ENCODE results near the gene PRXL2C.

DNA sequence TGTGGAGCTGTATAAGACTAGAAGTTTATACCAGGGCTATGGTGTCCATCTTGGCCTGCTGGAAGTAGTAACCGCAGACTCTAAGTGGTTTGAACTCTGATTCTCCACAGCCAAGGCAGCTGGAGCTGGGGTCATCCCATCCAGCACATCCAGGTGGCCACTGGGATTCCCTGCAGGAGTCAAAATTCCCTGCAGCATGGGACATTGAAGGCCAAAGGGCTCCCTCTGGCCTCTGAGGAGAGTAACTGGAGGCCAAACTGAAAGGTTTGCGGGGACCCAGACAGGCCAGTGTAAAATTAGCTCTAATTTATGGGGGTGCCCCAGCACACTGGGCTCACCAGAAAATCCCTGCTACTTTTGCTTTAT, 12.2 kb upstream of the PRXL2C start:
- TF ChIP-seq, protein P1, sequence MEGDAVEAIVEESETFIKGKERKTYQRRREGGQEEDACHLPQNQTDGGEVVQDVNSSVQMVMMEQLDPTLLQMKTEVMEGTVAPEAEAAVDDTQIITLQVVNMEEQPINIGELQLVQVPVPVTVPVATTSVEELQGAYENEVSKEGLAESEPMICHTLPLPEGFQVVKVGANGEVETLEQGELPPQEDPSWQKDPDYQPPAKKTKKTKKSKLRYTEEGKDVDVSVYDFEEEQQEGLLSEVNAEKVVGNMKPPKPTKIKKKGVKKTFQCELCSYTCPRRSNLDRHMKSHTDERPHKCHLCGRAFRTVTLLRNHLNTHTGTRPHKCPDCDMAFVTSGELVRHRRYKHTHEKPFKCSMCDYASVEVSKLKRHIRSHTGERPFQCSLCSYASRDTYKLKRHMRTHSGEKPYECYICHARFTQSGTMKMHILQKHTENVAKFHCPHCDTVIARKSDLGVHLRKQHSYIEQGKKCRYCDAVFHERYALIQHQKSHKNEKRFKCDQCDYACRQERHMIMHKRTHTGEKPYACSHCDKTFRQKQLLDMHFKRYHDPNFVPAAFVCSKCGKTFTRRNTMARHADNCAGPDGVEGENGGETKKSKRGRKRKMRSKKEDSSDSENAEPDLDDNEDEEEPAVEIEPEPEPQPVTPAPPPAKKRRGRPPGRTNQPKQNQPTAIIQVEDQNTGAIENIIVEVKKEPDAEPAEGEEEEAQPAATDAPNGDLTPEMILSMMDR (IDR thresholded peaks at IDR 0.05; ENCODE audit: poor library complexity, severe bottlenecking) = no peak
- TF ChIP-seq EZH2 (IDR thresholded peaks at IDR 0.05; ENCODE audit: borderline replicate concordance, insufficient read depth, low read length, poor library complexity, severe bottlenecking) (no peak), EP300 (conservative IDR thresholded peaks at IDR 0.05; ENCODE audit: poor library complexity, severe bottlenecking) (no peak), SMC3 (conservative IDR thresholded peaks at IDR 0.05; ENCODE audit: poor library complexity) (no peak), TAF1 (IDR thresholded peaks at IDR 0.05; ENCODE audit: low read depth) (no peak), RAD21 (conservative IDR thresholded peaks at IDR 0.05) (no peak), POLR2AphosphoS5 (IDR thresholded peaks at IDR 0.05) (no peak)
- TF ChIP-seq, protein P2, sequence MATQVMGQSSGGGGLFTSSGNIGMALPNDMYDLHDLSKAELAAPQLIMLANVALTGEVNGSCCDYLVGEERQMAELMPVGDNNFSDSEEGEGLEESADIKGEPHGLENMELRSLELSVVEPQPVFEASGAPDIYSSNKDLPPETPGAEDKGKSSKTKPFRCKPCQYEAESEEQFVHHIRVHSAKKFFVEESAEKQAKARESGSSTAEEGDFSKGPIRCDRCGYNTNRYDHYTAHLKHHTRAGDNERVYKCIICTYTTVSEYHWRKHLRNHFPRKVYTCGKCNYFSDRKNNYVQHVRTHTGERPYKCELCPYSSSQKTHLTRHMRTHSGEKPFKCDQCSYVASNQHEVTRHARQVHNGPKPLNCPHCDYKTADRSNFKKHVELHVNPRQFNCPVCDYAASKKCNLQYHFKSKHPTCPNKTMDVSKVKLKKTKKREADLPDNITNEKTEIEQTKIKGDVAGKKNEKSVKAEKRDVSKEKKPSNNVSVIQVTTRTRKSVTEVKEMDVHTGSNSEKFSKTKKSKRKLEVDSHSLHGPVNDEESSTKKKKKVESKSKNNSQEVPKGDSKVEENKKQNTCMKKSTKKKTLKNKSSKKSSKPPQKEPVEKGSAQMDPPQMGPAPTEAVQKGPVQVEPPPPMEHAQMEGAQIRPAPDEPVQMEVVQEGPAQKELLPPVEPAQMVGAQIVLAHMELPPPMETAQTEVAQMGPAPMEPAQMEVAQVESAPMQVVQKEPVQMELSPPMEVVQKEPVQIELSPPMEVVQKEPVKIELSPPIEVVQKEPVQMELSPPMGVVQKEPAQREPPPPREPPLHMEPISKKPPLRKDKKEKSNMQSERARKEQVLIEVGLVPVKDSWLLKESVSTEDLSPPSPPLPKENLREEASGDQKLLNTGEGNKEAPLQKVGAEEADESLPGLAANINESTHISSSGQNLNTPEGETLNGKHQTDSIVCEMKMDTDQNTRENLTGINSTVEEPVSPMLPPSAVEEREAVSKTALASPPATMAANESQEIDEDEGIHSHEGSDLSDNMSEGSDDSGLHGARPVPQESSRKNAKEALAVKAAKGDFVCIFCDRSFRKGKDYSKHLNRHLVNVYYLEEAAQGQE (IDR thresholded peaks at IDR 0.05; ENCODE audit: borderline replicate concordance) = no peak
